GM12874 (cell line): ENCODE data around the gene MORN4.

Experiments
- TF ChIP-seq, protein P1 (sequence below): IDR thresholded peaks from 2 replicates; pipeline ENCODE4 v1.5.1; 2011; ENCODE audit warnings: low read depth, mild to moderate bottlenecking, control low read depth, low read length, moderate library complexity; ENCODE audit not compliant: insufficient read depth

Gene MORN4

DNA sequence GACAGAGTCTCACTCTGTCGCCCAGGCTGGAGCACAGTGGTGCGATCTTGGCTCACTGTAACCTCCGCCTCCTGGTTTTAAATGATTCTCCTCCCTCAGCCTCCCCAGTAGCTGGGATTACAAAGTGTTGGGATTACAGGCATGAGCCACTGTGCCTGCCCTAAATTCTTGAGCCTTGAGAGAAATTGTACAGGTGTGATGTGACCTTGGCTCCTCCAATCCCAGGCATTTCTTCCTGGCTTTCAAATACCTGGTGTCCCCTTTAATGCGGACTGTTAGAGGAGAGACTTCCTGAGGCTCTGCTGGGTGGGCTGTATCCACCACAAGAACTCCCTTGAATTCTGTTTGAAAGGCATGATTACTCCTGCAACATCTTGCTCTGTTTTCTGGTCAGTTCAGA, 15.0 kb downstream of the MORN4 start:
- TF ChIP-seq, protein P1, sequence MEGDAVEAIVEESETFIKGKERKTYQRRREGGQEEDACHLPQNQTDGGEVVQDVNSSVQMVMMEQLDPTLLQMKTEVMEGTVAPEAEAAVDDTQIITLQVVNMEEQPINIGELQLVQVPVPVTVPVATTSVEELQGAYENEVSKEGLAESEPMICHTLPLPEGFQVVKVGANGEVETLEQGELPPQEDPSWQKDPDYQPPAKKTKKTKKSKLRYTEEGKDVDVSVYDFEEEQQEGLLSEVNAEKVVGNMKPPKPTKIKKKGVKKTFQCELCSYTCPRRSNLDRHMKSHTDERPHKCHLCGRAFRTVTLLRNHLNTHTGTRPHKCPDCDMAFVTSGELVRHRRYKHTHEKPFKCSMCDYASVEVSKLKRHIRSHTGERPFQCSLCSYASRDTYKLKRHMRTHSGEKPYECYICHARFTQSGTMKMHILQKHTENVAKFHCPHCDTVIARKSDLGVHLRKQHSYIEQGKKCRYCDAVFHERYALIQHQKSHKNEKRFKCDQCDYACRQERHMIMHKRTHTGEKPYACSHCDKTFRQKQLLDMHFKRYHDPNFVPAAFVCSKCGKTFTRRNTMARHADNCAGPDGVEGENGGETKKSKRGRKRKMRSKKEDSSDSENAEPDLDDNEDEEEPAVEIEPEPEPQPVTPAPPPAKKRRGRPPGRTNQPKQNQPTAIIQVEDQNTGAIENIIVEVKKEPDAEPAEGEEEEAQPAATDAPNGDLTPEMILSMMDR = no peak

DNA sequence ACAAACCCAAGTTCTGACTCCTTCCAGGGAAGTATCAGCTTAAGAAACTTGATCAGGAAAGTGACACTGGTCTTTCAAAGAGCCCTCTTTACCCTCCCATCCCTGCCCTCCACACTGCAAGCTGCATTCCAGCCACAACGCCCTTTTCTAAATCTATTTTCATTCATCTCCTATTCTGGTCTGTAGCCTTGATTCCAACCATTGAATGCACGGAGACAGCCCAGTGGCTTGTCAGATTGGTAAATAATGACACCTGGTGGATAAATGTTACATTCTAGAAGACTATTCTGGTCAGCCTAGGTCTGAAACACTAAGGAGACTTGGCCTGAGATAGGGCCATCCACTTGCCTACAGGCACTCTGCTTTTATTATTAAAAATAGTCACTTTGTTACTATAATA, 20.9 kb downstream of the MORN4 start:
- TF ChIP-seq, protein P1 = no peak

DNA sequence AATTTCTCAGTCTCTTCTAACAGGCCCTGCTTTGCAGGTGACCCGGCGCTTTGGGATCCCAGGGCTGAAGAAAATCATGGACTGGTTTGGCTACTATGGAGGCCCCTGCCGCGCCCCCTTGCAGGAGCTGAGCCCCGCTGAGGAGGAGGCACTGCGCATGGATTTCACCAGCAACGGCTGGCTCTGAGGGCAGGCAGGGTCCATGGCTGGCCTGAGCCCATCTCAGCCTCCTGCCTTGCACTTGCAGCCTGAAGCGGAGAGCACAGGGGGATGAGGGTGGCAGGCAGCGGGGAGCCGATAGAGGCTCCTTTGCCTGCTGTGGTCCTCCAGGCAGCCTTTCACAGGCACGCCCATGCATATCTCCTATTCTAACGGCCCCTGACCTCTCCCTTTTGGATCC, 21.8 kb downstream of the MORN4 start:
- TF ChIP-seq, protein P1 = no peak

DNA sequence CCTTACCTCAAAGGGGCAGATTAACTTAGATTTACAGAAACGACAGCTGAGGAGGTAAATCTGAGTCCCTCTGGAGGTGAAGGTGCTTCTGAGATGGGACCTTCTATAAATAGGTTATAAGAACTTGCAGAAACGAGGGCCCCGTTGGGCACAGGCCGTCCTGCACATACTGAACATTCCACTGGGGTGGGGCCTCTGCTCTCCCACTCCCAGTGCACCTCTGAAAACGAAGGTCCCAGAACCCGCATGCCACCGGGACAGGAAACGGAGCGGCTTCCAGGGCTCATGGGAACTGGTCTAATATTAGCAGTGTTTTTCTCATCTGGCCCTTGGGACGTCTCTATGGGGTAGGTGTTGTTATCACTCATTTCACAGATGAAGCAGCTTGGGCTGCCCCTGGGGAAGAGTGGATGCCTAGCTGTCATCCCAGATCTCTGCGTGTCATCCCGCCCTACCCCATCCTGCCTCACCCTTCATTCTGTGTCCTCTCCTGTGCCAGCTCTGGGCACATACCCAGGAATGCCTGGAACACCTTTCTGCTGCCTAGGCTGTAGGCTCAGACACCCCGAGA, 24.2 kb downstream of the MORN4 start:
- TF ChIP-seq, protein P1 = no peak

DNA sequence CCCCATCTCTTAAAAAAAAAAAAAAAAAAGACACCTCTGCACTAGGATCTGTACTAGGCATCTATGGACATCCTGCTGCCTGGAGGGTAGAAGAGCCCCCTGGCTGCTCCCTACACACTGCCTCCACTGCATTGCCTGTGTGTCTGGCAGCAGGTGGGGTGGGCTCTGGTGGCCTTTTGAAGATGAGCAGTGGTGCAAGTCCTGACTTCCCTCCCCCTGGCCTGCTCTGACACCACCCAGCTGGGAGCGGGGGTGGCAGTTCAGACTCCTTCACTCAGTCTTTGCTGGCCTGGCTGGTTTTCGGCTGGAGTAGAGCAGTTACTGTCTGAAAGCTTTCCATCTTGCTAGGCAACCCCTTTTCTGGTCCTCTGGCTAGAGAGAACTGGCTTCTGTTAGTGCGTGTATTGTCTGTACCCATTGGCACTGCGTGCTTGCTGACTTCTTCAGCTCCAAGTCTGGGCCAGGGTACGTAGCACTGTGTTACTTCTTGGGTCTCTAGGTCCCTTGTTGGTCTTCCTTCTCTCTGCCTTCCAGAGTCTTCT, 26.1 kb downstream of the MORN4 start:
- TF ChIP-seq, protein P1 = no peak

DNA sequence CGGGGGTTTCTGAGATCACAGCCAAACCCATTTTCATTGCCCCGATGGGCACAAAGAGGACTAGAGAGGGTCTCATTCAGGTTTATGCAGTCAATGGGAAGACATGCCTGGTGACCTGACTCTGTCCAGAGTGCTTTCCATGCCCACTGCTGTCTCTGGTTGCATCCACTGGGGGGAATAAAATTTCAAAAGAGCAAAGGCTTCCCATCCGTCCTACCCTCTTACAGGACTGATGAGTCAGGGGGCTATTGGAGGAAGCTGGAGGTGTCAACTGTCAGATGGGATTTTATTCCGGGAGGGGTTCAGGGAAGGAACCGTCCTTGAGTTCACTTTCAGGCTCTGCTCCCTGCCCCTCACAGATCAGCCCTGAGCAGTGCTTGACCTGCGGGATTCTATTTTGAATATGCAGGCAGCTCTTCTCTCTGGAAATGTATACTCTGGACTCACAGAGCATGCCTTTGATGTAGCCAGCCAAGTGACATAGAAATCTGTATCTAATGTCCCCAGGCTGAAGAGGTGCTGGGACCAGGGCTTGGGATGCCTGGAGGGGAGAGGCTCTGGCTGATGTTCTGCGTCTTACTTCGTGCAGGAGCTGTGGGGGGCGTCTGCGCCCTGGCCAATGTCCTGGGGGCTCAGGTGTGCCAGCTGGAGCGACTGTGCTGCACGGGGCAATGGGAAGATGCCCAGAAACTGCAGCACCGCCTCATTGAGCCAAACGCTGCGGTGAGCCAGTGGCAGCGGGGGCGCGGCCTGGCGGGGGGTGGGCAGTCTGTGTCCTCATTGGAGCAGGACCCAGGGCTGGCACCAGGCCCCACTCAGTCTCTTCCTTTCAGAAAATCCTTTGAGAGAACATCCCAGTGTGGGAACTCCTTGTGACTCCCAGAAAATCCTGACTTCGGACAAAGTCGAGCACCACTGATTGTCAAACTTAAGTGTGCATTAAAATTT, 31.8 kb downstream of the MORN4 start:
- TF ChIP-seq, protein P1 = no peak

DNA sequence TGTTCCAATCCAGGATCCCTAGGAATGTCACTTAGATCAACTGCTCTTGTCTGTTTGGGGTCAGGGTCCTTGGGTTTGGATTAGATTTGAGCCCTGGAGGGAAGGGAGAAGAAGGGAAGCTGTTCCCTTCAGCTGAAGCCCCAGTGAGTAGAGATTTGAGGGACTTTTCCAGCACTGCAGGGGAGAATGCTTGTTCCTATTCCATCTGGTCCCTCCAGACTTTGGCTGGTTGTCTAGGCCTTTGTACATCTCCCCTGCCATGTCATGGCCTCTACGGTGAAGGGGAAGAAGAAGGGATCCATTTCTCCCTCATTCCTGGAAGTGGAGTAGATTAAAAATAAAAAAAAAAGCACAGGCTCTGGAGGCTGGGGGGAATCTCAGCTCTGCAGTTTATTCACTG, 32.7 kb downstream of the MORN4 start:
- TF ChIP-seq, protein P1 = no peak
